DMS53 treated with DMSO at 0.1 percent for 48 hours (cell line): ENCODE results near the gene FREM1.
A peak's percentile ranks its signal among the peaks of the same experiment; 100 is the strongest.

ENCODE experiments used
- DNase-seq: peaks from one replicate; lab custom pipeline; 2025; ENCODE audit not compliant: unreplicated experiment; lab: John Stamatoyannopoulos, UW

Gene FREM1

GRCh38 chr9:14822666-14823065 is 87.6 kb downstream of the FREM1 start:
- no peak for DNase-seq

DNA sequence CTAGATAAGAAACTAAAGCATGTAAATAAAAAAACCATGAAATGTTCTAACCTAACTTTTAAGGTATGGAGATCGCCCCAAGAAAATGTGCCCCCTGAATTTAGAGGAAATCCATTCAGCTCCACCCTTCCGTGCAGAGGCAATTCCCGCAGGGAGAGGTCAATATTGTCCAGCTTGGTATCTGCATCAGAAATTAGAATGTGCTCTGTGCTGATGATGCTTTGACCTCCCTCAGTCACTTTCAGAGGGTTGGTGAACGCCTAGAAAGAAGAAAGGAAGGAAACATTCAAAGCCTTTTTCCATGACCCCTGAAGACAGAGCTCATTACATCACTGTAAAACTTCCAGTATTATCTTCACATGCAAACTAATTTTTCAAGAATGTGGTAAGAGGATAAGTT is 91.0 kb downstream of the FREM1 start:
- DNase-seq = no peak

- no peak for DNase-seq
Observed at GRCh38 chr9:14814249-14814628, 96.0 kb downstream of the FREM1 start.

- no peak for DNase-seq
Observed at GRCh38 chr9:14813336-14814248, 96.6 kb downstream of the FREM1 start.

DNA sequence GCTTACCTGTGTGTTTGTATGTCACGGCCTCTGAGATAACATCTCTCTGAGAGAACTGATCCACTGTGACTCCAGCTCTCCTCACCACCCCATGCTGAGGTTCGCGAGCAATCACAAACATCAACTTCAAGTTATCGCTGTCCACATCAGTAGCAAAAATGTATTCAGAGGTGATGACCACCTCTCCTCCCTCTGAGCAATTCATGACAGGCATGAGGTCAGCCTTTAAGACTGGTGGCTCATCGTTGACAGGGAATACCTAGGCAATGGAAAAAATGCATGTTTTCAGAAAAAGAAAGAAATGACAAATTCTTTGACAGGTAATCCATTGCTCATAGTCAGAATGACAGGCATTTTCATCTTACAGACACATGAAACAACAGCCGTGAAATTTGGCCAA is 97.4 kb downstream of the FREM1 start:
- DNase-seq = no peak

DNA sequence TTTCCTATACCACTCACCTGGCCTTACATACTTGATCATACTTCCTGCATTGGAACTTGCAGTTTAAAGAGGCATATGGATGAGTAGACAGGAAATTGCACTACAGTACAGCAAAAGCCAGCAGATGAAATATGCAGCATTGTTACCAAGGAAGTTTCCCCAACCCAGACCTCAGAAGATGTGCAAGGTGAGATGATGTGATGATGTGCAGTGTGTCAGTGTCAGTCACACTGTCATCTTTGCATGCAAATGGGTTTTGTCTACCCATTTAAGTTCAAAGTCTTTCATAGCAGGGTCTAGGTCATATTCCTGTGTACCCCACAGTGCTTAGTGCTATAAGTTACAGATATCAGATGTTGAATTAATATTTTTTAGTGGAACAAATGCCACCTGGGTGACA is 98.4 kb downstream of the FREM1 start:
- no peak for DNase-seq

DNA sequence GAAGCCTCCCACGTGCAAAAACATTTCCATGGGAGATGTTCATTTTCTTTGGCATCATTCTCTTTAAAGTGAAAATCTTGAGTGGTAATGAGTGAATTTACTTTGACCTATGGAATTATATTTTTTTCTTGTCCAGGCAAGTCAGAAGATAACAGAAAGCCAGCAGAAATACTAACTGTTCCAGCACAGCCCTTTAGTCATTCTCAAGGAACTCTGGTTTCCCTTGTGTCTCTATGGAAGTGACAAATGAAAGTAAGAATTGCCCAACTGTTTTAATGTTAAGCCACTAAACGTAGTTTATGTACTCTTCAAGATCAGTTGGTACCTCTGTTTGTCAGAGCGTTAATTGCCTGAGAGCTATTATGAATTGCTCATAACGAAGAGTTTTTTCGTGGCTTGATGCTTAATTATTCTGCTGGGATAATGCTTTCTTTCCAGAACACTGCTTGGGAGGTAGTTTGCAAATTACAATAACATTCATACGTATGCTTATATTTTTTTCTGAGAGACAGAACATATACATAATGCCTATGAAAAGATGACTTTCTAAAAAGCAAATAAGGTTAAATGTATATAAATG is 103.2 kb downstream of the FREM1 start:
- no peak for DNase-seq

- no peak for DNase-seq
Observed at GRCh38 chr9:14799030-14799429, 111.2 kb downstream of the FREM1 start.

DNA sequence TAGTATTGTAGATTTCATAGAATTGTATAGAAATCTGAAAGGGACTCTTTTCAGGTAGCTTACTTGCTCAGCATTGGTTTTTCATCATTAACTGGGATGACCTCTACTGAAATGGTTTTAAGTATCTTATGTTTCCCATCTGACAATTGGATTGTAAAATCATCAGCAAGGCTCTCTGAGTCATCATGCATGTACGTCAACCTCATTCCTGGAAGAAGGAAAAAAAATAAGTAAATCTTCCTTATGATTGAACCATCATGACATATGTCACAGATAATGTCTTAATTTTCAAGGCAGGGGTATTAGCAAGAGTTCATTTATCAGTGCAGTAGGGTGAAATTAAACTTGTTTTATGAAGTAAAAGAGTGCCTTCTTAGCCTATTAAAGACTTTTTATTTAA is 112.8 kb downstream of the FREM1 start:
- DNase-seq = no peak

- DNase-seq = no peak
Observed at GRCh38 chr9:14793389-14793788, 116.8 kb downstream of the FREM1 start.

GRCh38 chr9:14790628-14791027 is 119.6 kb downstream of the FREM1 start:
- no peak for DNase-seq

DNA sequence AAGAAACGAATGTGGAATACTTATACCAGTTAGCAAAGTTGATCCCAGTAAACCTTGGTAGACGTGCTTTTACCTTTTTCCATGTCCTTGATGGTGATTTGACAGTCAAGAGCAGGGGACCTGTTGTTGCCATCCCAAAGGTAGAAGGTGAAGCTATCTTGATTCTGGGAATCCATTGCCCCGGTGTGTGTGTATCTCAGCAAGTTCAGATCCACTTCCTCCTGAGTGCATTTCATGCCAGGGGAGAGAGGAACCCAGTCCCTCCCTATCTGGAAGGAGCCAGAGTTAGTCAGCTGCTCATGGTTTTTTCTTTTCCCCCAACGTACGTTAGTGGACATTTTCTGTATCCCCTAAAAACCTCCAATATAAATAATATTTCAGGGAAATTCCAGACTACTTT is 121.4 kb downstream of the FREM1 start:
- DNase-seq = no peak

GRCh38 chr9:14783358-14783757 is 126.9 kb downstream of the FREM1 start:
- DNase-seq = no peak

- peak; percentile 2 for DNase-seq
Observed at GRCh38 chr9:14782286-14783051, 127.8 kb downstream of the FREM1 start.

DNA sequence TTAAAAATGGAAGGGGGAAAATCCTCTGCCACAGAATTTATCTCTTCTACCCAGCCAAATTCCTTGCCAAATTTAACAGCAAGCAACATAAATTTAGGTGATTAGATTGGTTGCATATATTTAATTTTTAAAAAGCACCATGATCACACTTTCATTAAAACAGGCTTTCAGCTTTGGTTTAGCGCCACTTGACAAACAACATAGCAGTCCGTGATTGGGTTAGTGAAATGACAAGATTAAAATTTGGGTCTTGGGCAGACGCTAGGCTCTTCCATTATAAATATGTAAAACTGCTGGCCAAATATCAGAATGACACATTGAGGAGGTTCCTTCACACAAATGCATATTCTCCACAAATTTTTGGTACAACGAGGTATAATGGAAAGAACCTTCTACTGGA is 129.5 kb downstream of the FREM1 start:
- DNase-seq = no peak

DNA sequence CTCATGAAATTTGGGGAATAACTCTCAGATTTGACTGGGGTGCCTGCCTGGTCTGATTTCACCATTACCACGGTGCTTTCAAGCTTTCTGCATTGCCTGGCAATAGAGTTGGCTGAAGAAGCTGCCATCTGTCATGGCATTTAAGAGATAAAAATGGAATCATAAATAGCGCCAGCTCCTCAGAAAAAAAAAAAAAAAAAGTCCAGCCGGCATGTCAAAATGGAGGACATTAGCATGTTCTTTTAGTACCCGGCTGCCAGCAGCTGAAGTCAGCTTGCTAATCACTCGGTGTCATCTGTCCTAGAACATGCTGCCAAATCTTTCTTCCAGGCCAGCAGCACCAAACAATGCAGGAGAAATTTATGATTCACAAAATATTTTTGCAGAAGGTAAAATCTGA is 130.0 kb downstream of the FREM1 start:
- DNase-seq = no peak

DNA sequence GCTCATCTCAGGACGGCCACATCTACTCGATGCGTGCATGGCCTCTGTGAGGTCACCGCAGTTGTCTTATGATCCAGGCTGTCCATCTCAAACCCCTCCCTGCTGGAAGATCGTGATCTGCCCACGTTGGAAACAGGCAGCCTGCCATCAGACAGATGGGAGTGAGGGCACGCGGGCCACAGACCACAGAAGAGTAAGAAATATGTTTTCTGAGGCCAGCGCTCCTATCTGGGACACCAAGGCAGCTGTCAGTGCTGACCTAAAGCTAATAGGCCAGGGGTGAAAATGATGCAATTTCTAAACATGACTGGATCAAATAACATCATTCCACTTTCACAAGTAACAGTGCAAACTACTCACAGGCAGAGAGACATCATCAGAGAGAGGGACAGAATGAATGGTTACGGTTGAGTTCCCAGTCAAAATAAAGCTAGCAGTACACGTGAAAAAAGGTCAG is 130.6 kb downstream of the FREM1 start:
- peak; percentile 11 for DNase-seq

GRCh38 chr9:14778565-14778964 is 131.7 kb downstream of the FREM1 start:
- no peak for DNase-seq

- DNase-seq = no peak
Observed at GRCh38 chr9:14775917-14776316, 134.3 kb downstream of the FREM1 start.

DNA sequence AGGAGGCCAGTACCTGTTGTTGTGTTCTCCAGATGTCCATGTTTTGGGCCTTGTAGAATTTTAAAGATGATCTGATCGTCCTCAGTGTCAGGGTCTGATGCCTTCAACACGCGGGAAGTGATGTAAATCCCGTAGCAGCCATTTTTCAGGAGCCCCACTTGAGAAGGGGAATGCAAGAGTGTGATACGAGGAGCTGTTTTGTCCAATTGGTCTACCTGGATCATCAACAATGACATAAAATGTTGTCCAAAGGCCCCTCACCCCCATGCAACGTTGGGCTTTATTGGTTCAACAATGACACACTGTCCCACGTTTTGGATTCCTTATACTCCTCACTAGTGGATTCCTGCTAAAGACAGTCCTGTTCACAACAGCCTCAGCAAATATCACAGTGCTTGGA is 139.6 kb downstream of the FREM1 start:
- no peak for DNase-seq

GRCh38 chr9:14769230-14769571 is 141.0 kb downstream of the FREM1 start:
- DNase-seq = no peak
